ENCODE measurements around the gene CARM1. TPM values are rescaled to one million over a fixed set of nuclear protein-coding genes. Genes with fewer than 3 reads are reported as not detected.
"Not testable (repeated sequence)": the region's sequence is repeated elsewhere in the genome, so short reads cannot be mapped to it uniquely, and the experiment has no call there.

The CARM1 gene
- total RNA-seq, 1 experiment from 2014 or later, result 117 TPM

DNA sequence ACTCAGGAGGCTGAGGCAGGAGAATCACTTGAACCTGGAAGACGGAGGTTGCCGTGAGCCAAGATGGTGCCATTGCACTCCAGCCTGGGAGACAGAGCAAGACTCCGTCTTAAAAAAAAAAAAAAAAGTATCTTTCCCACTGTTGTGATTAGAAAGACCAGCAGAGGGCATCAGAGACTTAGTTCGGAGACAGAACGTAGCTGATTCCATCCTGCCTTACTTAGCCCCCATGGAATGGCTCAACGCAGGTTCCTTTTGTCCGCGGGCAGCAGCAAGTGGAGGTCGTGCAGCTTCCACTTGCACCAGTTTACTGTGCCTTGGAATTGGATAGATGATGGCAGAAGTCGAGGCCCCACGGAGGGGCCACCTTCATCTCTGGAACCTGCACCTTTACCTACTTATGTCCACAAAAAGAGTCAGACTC is 65.3 kb downstream of the CARM1 start:
- Histone ChIP-seq H3K27me3 (ENCODE audit: control insufficient read depth, insufficient read depth, low read length) (no peaks in the 10 kb centered on the region), H3K4me3 (ENCODE audit: insufficient read depth, low read depth, low read length) (no peak overlapping the region)
- peak; percentile 86 for DNase-seq

GRCh38 chr19:10941649-10942048 is 70.3 kb downstream of the CARM1 start:
- not testable (repeated sequence) for H3K36me3 ChIP-seq (replicated peaks; ENCODE audit: control insufficient read depth, insufficient read depth, low read length); H3K27me3 ChIP-seq (ENCODE audit: control insufficient read depth, insufficient read depth, low read length); H3K4me3 ChIP-seq (ENCODE audit: insufficient read depth, low read depth, low read length); DNase-seq

More for the DNA sequence above, 65.3 kb downstream of the CARM1 start:
- no peaks in the 10 kb centered on the region; the same call in 1 of the 2 replicates for H3K36me3 ChIP-seq (replicated peaks; ENCODE audit: control insufficient read depth, insufficient read depth, low read length)

DNA sequence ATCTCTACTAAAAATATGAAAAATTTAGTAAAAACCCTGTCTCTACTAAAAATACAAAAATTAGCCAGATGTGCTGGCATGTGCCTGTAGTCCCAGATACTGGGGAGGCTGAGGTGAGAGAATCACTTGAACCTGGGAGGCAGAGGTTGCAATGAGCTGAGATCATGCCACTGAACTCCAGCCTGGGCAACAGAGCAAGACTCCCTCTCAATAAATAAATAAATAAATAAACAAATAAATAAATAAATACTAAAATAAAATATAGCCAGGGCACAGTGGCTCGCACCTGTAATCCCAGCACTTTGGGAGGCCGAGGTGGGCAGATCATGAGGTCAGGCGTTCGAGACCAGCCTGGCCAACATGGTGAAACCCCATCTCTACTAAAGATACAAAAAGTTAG is 72.1 kb downstream of the CARM1 start:
- H3K36me3 ChIP-seq (replicated peaks; ENCODE audit: control insufficient read depth, insufficient read depth, low read length); DNase-seq; H3K27me3 ChIP-seq (ENCODE audit: control insufficient read depth, insufficient read depth, low read length); H3K4me3 ChIP-seq (ENCODE audit: insufficient read depth, low read depth, low read length): not testable (repeated sequence)

GRCh38 chr19:10945264-10945663 is 73.9 kb downstream of the CARM1 start:
- no peaks in the 10 kb centered on the region for H3K36me3 ChIP-seq (replicated peaks; ENCODE audit: control insufficient read depth, insufficient read depth, low read length)
- no peak for DNase-seq
- no peak overlapping the region for H3K4me3 ChIP-seq (ENCODE audit: insufficient read depth, low read depth, low read length)
- H3K27me3 ChIP-seq (ENCODE audit: control insufficient read depth, insufficient read depth, low read length), result no peaks in the 10 kb centered on the region

DNA sequence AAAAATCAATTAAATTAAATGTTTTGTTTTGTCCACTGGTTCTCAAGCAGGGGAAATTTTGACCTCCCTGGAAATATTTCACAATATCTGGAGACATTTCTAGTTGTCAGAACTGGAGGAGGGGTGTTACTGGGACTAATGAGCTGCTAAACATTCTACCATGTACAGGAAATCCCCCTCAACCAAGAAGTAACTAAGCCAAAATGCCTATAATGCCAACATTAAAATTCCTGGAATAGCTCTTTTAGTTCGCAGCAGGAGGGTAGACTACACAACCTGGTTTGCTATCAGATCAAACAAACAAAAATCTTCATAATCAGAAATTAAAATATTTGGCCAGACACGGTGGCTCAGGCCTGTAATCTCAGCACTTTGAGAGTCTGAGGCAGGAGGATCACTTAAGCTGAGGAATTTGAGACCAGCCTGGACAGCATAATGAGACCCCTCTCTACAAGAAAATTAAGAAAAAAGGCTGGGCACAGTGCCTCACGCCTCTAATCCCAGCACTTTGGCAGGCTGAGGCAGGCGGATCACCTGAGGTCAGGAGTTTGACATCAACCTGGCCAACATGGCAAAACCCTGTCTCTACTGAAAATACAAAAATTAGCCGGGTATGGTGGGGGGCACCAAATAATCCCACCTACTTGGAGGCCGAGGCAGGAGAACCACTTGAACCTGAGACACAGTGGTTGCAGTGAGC is 75.8 kb downstream of the CARM1 start:
- H3K27me3 ChIP-seq (ENCODE audit: control insufficient read depth, insufficient read depth, low read length), result no peaks in the 10 kb centered on the region
- no peak for DNase-seq
- no peak overlapping the region for H3K4me3 ChIP-seq (ENCODE audit: insufficient read depth, low read depth, low read length)

GRCh38 chr19:10952809-10953208 is 81.5 kb downstream of the CARM1 start:
- H3K4me3 ChIP-seq (ENCODE audit: insufficient read depth, low read depth, low read length), result no peak overlapping the region
- no peaks in the 10 kb centered on the region for H3K36me3 ChIP-seq (replicated peaks; ENCODE audit: control insufficient read depth, insufficient read depth, low read length)
- no peak for DNase-seq
- H3K27me3 ChIP-seq (ENCODE audit: control insufficient read depth, insufficient read depth, low read length), result no peaks in the 10 kb centered on the region

More for the DNA sequence above, 75.8 kb downstream of the CARM1 start:
- no peaks in the 10 kb centered on the region for H3K36me3 ChIP-seq (replicated peaks; ENCODE audit: control insufficient read depth, insufficient read depth, low read length)

DNA sequence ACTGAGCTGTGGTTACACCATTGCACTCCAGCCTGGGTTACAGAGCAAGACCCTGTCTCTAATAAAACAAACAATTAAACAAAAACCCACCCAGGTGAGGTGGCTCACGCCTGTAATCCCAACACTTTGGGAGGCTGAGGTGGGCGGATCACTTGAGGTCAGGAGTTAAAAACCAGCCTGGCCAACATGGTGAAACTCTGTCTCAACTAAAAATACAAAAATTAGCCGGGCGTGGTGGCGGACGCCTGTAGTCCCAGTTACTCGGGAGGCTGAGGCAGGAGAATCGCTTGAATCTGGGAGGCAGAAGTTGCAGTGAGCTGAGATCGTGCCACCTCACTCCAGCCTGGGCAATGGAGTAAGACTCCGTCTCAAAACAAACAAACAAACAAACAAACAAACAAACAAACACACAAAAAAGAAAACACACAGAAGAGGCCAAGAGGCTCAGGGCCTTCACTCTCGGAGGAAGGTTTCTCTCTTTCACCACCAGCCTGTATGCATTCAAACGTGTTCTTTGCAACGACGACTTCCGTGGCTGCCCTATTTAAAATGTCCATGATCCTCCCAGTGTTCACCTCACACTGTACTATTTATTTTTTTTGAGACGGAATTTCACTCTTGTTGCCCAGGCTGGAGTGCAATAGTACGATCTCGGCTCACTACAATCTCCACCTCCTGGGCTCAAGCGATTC is 88.1 kb downstream of the CARM1 start:
- DNase-seq; H3K36me3 ChIP-seq (replicated peaks; ENCODE audit: control insufficient read depth, insufficient read depth, low read length); H3K4me3 ChIP-seq (ENCODE audit: insufficient read depth, low read depth, low read length); H3K27me3 ChIP-seq (ENCODE audit: control insufficient read depth, insufficient read depth, low read length): not testable (repeated sequence)

- no peaks in the 10 kb centered on the region for H3K36me3 ChIP-seq (replicated peaks; ENCODE audit: control insufficient read depth, insufficient read depth, low read length)
- no peaks in the 10 kb centered on the region for H3K27me3 ChIP-seq (ENCODE audit: control insufficient read depth, insufficient read depth, low read length)
- H3K4me3 ChIP-seq (ENCODE audit: insufficient read depth, low read depth, low read length), result peak within 1 kb of the TSS; percentile 88
- peak; percentile 100 for DNase-seq
Measured at GRCh38 chr19:10960314-10961072, 89.1 kb downstream of the CARM1 start, which contains the start of gene SMARCA4. SMARCA4 (plus strand) TSS chr19:10961030; CDS start chr19:10984152, 23,122 bp downstream.

DNA sequence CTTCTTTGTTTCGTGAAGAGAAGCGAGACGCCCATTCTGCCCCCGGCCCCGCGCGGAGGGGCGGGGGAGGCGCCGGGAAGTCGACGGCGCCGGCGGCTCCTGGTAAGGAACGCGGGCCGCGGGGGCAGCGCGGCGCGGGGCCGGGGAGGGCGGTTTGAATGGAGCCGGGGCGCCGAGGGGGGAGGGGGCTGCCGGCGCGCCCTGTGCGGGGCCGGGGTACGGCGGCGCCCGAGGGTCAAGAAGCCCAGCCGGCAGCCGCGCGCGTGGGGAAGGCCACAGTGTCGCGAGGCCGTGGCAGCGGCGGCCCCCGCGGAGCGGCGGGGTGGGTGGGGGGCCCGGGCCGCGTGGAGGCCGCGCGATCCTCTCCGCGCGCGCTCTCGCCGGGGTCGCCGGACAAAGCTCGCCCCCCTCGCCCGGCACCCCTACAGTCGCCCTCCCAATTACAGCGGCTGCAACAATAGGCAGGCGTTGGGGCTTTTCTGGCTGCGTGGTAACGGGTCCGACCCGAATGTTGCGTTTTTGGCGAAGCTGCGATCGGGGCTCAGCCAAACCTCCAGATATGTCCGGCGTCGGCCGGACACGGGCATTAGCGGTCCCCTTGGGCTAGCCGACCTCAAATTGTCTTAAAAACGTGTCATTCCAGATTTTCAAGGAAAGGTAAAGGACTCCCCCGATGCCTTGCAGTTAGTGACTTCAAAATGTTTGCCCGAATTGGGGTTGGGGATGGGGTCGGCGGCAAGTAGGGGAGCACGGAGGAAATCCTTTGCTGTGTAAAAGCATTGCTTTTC is 89.9 kb downstream of the CARM1 start:
- peak overlapping the region; percentile 88 for H3K4me3 ChIP-seq (ENCODE audit: insufficient read depth, low read depth, low read length)
- H3K36me3 ChIP-seq (replicated peaks; ENCODE audit: control insufficient read depth, insufficient read depth, low read length), result no peaks in the 10 kb centered on the region
- no peaks in the 10 kb centered on the region for H3K27me3 ChIP-seq (ENCODE audit: control insufficient read depth, insufficient read depth, low read length)
- peak; percentile 95 for DNase-seq

- no peaks in the 10 kb centered on the region for H3K36me3 ChIP-seq (replicated peaks; ENCODE audit: control insufficient read depth, insufficient read depth, low read length)
- H3K4me3 ChIP-seq (ENCODE audit: insufficient read depth, low read depth, low read length), result no peak overlapping the region
- no peak for DNase-seq
- no peaks in the 10 kb centered on the region for H3K27me3 ChIP-seq (ENCODE audit: control insufficient read depth, insufficient read depth, low read length)
Measured at GRCh38 chr19:10962863-10963262, 91.5 kb downstream of the CARM1 start.

DNA sequence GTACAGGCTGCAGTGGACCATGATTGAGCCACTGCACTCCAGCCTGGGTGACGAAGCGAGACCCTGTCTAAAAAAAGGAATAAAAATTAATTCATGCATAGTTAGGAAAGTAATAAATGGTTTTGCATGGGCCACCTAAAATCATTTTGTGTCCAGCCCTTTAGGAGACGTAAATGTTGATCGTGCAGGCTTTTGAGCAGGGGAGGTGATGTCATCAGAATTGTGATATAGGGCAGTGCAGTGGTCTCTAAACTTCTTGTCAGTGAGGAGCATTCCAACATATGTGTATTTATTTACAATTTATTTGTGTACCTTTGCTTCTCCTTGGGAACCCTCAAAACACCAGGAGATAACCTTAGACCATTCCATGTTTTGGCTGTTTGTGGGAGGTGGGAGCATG is 92.5 kb downstream of the CARM1 start:
- DNase-seq, result no peak
- H3K27me3 ChIP-seq (ENCODE audit: control insufficient read depth, insufficient read depth, low read length), result no peaks in the 10 kb centered on the region
- H3K4me3 ChIP-seq (ENCODE audit: insufficient read depth, low read depth, low read length), result no peak overlapping the region
- no peaks in the 10 kb centered on the region for H3K36me3 ChIP-seq (replicated peaks; ENCODE audit: control insufficient read depth, insufficient read depth, low read length)

- H3K27me3 ChIP-seq (ENCODE audit: control insufficient read depth, insufficient read depth, low read length), result no peaks in the 10 kb centered on the region
- peak; percentile 18 for DNase-seq
- no peak overlapping the region for H3K4me3 ChIP-seq (ENCODE audit: insufficient read depth, low read depth, low read length)
Measured at GRCh38 chr19:10964903-10965302, 93.5 kb downstream of the CARM1 start.

DNA sequence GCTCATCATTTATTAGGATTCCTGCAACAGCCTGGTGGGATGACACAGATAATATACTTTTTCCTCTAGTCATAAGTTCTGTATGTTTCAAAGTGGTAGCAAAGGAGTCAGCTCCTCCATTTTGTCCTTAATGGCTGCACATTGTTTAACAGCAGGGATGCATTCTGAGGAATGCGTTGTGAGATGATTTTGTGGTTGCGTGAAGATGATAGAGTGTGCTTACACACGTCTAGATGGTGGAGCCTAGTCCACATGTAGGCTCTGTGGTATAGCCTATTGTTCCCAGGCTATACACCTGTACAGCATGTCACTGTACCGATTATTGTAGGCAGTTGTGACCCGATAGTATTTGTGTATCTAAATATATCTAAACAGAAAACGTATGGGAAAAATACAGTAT is 94.0 kb downstream of the CARM1 start:
- Histone ChIP-seq H3K27me3 (ENCODE audit: control insufficient read depth, insufficient read depth, low read length) (no peaks in the 10 kb centered on the region), H3K4me3 (ENCODE audit: insufficient read depth, low read depth, low read length) (no peak overlapping the region), H3K36me3 (replicated peaks; ENCODE audit: control insufficient read depth, insufficient read depth, low read length) (no peaks in the 10 kb centered on the region)
- peak; percentile 8 for DNase-seq

More at GRCh38 chr19:10964903-10965302, 93.5 kb downstream of the CARM1 start:
- no peaks in the 10 kb centered on the region for H3K36me3 ChIP-seq (replicated peaks; ENCODE audit: control insufficient read depth, insufficient read depth, low read length)

DNA sequence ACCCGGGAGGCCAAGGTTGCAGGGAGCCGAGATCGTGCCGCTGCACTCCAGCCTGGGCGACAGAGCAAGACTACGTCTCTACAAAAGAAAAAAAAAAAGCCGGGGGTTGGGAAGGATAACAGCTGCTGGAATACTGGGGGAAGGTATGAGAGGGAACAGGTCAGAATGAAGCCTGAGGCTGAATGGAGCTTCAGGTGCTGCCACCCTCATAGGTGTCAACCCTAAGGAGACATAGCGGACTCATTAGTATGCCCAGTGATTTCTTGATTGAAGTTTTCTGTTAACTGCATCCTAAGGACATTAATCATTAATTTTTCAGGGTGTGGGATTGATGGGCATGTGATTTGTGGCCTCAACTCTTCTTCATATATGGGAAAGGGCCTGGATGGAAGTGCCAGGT is 95.5 kb downstream of the CARM1 start:
- H3K27me3 ChIP-seq (ENCODE audit: control insufficient read depth, insufficient read depth, low read length), result no peaks in the 10 kb centered on the region
- no peak overlapping the region for H3K4me3 ChIP-seq (ENCODE audit: insufficient read depth, low read depth, low read length)
- no peaks in the 10 kb centered on the region for H3K36me3 ChIP-seq (replicated peaks; ENCODE audit: control insufficient read depth, insufficient read depth, low read length)
- no peak for DNase-seq
